H9 (cell line): ENCODE measurements around the gene IRS4. TPM values are rescaled to one million over a fixed set of nuclear protein-coding genes. Genes with fewer than 3 reads are reported as not detected.

Experiments used
- DNase-seq: peaks from one replicate; pipeline ENCODE4 v3.0.0-alpha.2; 2017
- H2AFZ ChIP-seq: one replicate; pipeline ENCODE4 v1.6.1; 2013; ENCODE audit warnings: mild to moderate bottlenecking, low read length, control low read depth, moderate library complexity
- H2AK5ac ChIP-seq: 2 replicates; pipeline ENCODE4 v1.6.1; 2013; ENCODE audit warnings: low read length, control low read depth, mixed read lengths; ENCODE audit not compliant: insufficient read length
- H2BK120ac ChIP-seq: one replicate; pipeline ENCODE4 v1.6.1; 2013; ENCODE audit warnings: low read depth, mild to moderate bottlenecking, low read length, control low read depth, inconsistent platforms; ENCODE audit not compliant: poor library complexity, severe bottlenecking
- H2BK12ac ChIP-seq: 2 replicates; pipeline ENCODE4 v1.6.1; 2013; ENCODE audit warnings: low read length, control low read depth, mixed read lengths, low read depth; ENCODE audit not compliant: insufficient read length
- H2BK15ac ChIP-seq: 2 replicates; pipeline ENCODE4 v1.6.1; 2013; ENCODE audit warnings: low read depth, low read length, control low read depth
- H2BK20ac ChIP-seq: one replicate; pipeline ENCODE4 v1.6.1; 2013; ENCODE audit warnings: low read depth, mild to moderate bottlenecking, low read length, control low read depth, inconsistent platforms; ENCODE audit not compliant: poor library complexity, severe bottlenecking
- H2BK5ac ChIP-seq: 2 replicates; pipeline ENCODE4 v1.6.1; 2013; ENCODE audit warnings: low read length, control low read depth, mixed read lengths; ENCODE audit not compliant: insufficient read length
- H3K14ac ChIP-seq: 2 replicates; pipeline ENCODE4 v1.6.1; 2013; ENCODE audit warnings: low read length, control low read depth; ENCODE audit not compliant: insufficient read depth
- H3K18ac ChIP-seq: 2 replicates; pipeline ENCODE4 v1.6.1; 2013; ENCODE audit warnings: low read depth, mild to moderate bottlenecking, mixed read lengths, low read length, control low read depth; ENCODE audit not compliant: insufficient read length
- H3K23ac ChIP-seq: 2 replicates; pipeline ENCODE4 v1.6.1; 2013; ENCODE audit warnings: low read length, control low read depth, mixed read lengths, low read depth; ENCODE audit not compliant: insufficient read length
- H3K23me2 ChIP-seq: 2 replicates; pipeline ENCODE4 v1.6.1; 2013; ENCODE audit warnings: low read depth, mild to moderate bottlenecking, mixed read lengths, low read length, control low read depth; ENCODE audit not compliant: insufficient read length, poor library complexity, severe bottlenecking
- H3K27ac ChIP-seq: 2 replicates; pipeline ENCODE4 v1.5.1; 2013; ENCODE audit warnings: low read length, control low read depth, mixed read lengths, low read depth; ENCODE audit not compliant: insufficient read length
- H3K27me3 ChIP-seq: 2 replicates; pipeline ENCODE4 v1.6.1; 2013; ENCODE audit warnings: low read length, control low read depth, inconsistent platforms; ENCODE audit not compliant: insufficient read depth
- H3K4ac ChIP-seq: 2 replicates; pipeline ENCODE4 v1.6.1; 2013; ENCODE audit warnings: low read depth, mild to moderate bottlenecking, control low read depth, inconsistent platforms, low read length, moderate library complexity
- H3K4me1 ChIP-seq: 2 replicates; pipeline ENCODE4 v1.6.1; 2013; ENCODE audit warnings: low read length, control low read depth, inconsistent platforms; ENCODE audit not compliant: insufficient read depth
- H3K4me2 ChIP-seq: 2 replicates; pipeline ENCODE4 v1.6.1; 2013; ENCODE audit warnings: low read length, control low read depth, mixed read lengths; ENCODE audit not compliant: insufficient read length, insufficient read depth
- H3K56ac ChIP-seq: 2 replicates; pipeline ENCODE4 v1.6.1; 2013; ENCODE audit warnings: low read depth, mild to moderate bottlenecking, mixed read lengths, low read length, control low read depth; ENCODE audit not compliant: insufficient read length
- H3K79me1 ChIP-seq: 2 replicates; pipeline ENCODE4 v1.6.1; 2013; ENCODE audit warnings: low read depth, mild to moderate bottlenecking, moderate library complexity, low read length, control low read depth, inconsistent platforms; ENCODE audit not compliant: insufficient read depth, poor library complexity, severe bottlenecking
- H3K79me2 ChIP-seq: 2 replicates; pipeline ENCODE4 v1.6.1; 2013; ENCODE audit warnings: low read length, control low read depth, inconsistent platforms; ENCODE audit not compliant: insufficient read depth
- H3K9ac ChIP-seq: 2 replicates; pipeline ENCODE4 v1.6.1; 2013; ENCODE audit warnings: low read length, control low read depth, mixed read lengths; ENCODE audit not compliant: insufficient read length; ENCODE audit errors: extremely low read depth
- H3K9me3 ChIP-seq: one replicate; pipeline ENCODE4 v1.6.1; 2013; ENCODE audit warnings: low read depth, low read length, inconsistent platforms; ENCODE audit not compliant: control insufficient read depth
- H3T11ph ChIP-seq: one replicate; pipeline ENCODE4 v1.6.1; 2013; ENCODE audit warnings: mild to moderate bottlenecking, low read length, control low read depth, inconsistent platforms
- H4K20me1 ChIP-seq: one replicate; pipeline ENCODE4 v1.6.1; 2013; ENCODE audit not compliant: control insufficient read depth, insufficient read length, insufficient read depth
- H4K5ac ChIP-seq: 2 replicates; pipeline ENCODE4 v1.6.1; 2013; ENCODE audit warnings: low read depth, mild to moderate bottlenecking, mixed read lengths, low read length, control low read depth; ENCODE audit not compliant: insufficient read length
- H4K8ac ChIP-seq: replicated peaks from 2 replicates; pipeline ENCODE4 v1.6.1; 2013; ENCODE audit warnings: low read length, control low read depth, mixed read lengths, low read depth; ENCODE audit not compliant: insufficient read length
- H4K91ac ChIP-seq: 2 replicates; pipeline ENCODE4 v1.6.1; 2013; ENCODE audit warnings: low read depth, mild to moderate bottlenecking, moderate library complexity, mixed read lengths, low read length, control low read depth; ENCODE audit not compliant: insufficient read length
- H3K27ac Mint-ChIP-seq, 3 experiments: 2 replicates in 2 of 3; 3 replicates in 1 of 3; pipeline ENCODE4 v1.8.0; 2020 to 2021; ENCODE audit warnings: mixed read lengths in 3 of 3, mild to moderate bottlenecking in 1 of 3, moderate library complexity in 1 of 3
- H3K27me3 Mint-ChIP-seq: 2 replicates; pipeline ENCODE4 v1.8.0; 2021; ENCODE audit warnings: low read depth, mild to moderate bottlenecking, moderate library complexity, mixed read lengths
- H3K36me3 Mint-ChIP-seq, 3 experiments: 2 replicates in 2 of 3; 3 replicates in 1 of 3; pipeline ENCODE4 v1.8.0; 2020 to 2021; ENCODE audit warnings: low read depth in 3 of 3, mixed read lengths in 3 of 3; ENCODE audit not compliant: insufficient read depth in 1 of 3
- H3K4me1 Mint-ChIP-seq, 2 experiments: 2 replicates each; pipeline ENCODE4 v1.8.0; 2020; ENCODE audit warnings: mixed read lengths in 2 of 2
- H3K4me3 Mint-ChIP-seq, 2 experiments: 2 replicates in 1 of 2; 3 replicates in 1 of 2; pipeline ENCODE4 v1.8.0; 2020 to 2021; ENCODE audit warnings: mild to moderate bottlenecking in 2 of 2, mixed read lengths in 2 of 2, moderate library complexity in 1 of 2
- H3K9me3 Mint-ChIP-seq, 2 experiments: 2 replicates in 1 of 2; 3 replicates in 1 of 2; pipeline ENCODE4 v1.8.0; 2020; ENCODE audit warnings: mild to moderate bottlenecking in 2 of 2, mixed read lengths in 2 of 2, moderate library complexity in 1 of 2
- total RNA-seq: library from RNA; stranded (reverse); gene quantifications from 2 replicates; pipeline ENCODE4 v1.2.1, GENCODE V29; 2021
- TF ChIP-seq, protein P1 (sequence below): fragments of 200-600 bp; sonication (generic); conservative IDR thresholded peaks from 3 replicates; pipeline ENCODE4 v1.8.0; 2021; ENCODE audit warnings: antibody characterized with exemption, mild to moderate bottlenecking

IRS4 gene
- total RNA-seq, 1 experiment from 2014 or later: 8.2 TPM

GRCh38 chrX:108772549-108772948 is 36.2 kb upstream of the IRS4 start:
- Histone ChIP-seq H2BK120ac (no peak overlapping the region), H3K4me1 (no peaks in the 10 kb centered on the region), H2AK5ac (no peak overlapping the region), H4K91ac (no peak overlapping the region), H3K14ac (no peak overlapping the region), H3K23me2 (no peaks in the 10 kb centered on the region), H3K4me2 (no peak overlapping the region), H4K8ac (no peak overlapping the region), H3K23ac (no peak overlapping the region), H3K9ac (no peak overlapping the region), H3T11ph (no peak overlapping the region), H3K9me3 (no peaks in the 10 kb centered on the region), H2BK20ac (no peak overlapping the region), H2BK5ac (no peak overlapping the region), H4K20me1 (no peaks in the 10 kb centered on the region), H3K56ac (no peak overlapping the region), H3K18ac (no peak overlapping the region), H2BK12ac (no peak overlapping the region), H2BK15ac (no peak overlapping the region), H3K27ac (no peak overlapping the region), H3K79me1 (no peaks in the 10 kb centered on the region), H3K4ac (no peak overlapping the region), H3K27me3 (no peaks in the 10 kb centered on the region), H3K79me2 (no peaks in the 10 kb centered on the region), H2AFZ (no peak overlapping the region), H4K5ac (no peak overlapping the region)
- no peak overlapping the region for H3K4me3 Mint-ChIP-seq
- DNase-seq: no peak
- TF ChIP-seq, protein P1, sequence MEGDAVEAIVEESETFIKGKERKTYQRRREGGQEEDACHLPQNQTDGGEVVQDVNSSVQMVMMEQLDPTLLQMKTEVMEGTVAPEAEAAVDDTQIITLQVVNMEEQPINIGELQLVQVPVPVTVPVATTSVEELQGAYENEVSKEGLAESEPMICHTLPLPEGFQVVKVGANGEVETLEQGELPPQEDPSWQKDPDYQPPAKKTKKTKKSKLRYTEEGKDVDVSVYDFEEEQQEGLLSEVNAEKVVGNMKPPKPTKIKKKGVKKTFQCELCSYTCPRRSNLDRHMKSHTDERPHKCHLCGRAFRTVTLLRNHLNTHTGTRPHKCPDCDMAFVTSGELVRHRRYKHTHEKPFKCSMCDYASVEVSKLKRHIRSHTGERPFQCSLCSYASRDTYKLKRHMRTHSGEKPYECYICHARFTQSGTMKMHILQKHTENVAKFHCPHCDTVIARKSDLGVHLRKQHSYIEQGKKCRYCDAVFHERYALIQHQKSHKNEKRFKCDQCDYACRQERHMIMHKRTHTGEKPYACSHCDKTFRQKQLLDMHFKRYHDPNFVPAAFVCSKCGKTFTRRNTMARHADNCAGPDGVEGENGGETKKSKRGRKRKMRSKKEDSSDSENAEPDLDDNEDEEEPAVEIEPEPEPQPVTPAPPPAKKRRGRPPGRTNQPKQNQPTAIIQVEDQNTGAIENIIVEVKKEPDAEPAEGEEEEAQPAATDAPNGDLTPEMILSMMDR: no peak
- no peaks in the 10 kb centered on the region for H3K4me1 Mint-ChIP-seq
- H3K36me3 Mint-ChIP-seq: no peaks in the 10 kb centered on the region
- H3K27me3 Mint-ChIP-seq: no peaks in the 10 kb centered on the region
- H3K9me3 Mint-ChIP-seq: peaks cover 3 to 5% of the 10 kb centered on the region in 2 experiments; a peak in 3 of 5 replicates
- H3K27ac Mint-ChIP-seq: no peak overlapping the region
